SK-N-SH treated with all-trans-retinoic acid at 6 μM for 48 hours (cell line): ENCODE results near the gene SIM2.

ENCODE experiments used
- ATAC-seq: fragments of 200-7000 bp; cut with Tn5 transposase; 3 replicates; pipeline ENCODE4 v1.9.1; 2020; ENCODE audit warnings: mild to moderate bottlenecking, moderate library complexity
- ARNTL ChIP-seq: fragments of 450-650 bp; formaldehyde crosslinking; IDR thresholded peaks from 2 replicates; pipeline ENCODE4 v1.5.0; 2020; ENCODE audit warnings: low read depth, mild to moderate bottlenecking, moderate library complexity, borderline replicate concordance
- BACH2 ChIP-seq: fragments of 250-450 bp; sonication (Bioruptor Pico); IDR thresholded peaks from 2 replicates; pipeline ENCODE4 v1.9.0; 2021; ENCODE audit warnings: mild to moderate bottlenecking, borderline replicate concordance
- CREB5 ChIP-seq: fragments of 250-450 bp; sonication (Bioruptor Pico); IDR thresholded peaks from 2 replicates; pipeline ENCODE4 v1.5.1; 2020; ENCODE audit warnings: low read depth, mild to moderate bottlenecking, moderate library complexity
- CSDC2 ChIP-seq: fragments of 250-450 bp; sonication (Bioruptor Pico); IDR thresholded peaks from 2 replicates; pipeline ENCODE4 v1.5.0; 2020; ENCODE audit warnings: mild to moderate bottlenecking, moderate library complexity
- CSRNP3 ChIP-seq: fragments of 250-450 bp; sonication (Bioruptor Pico); IDR thresholded peaks from 2 replicates; pipeline ENCODE4 v1.5.1; 2021; ENCODE audit warnings: mild to moderate bottlenecking, moderate library complexity
- ESRRG ChIP-seq: fragments of 250-450 bp; sonication (Bioruptor Pico); IDR thresholded peaks from 2 replicates; pipeline ENCODE4 v1.6.1; 2021; ENCODE audit warnings: mild to moderate bottlenecking
- GLIS3 ChIP-seq: fragments of 250-450 bp; sonication (Bioruptor Pico); IDR thresholded peaks from 2 replicates; pipeline ENCODE4 v1.5.0; 2020; ENCODE audit warnings: mild to moderate bottlenecking, moderate library complexity
- ISL1 ChIP-seq: fragments of 250-450 bp; sonication (Bioruptor Pico); IDR thresholded peaks from 2 replicates; pipeline ENCODE4 v2.1.2; 2022; ENCODE audit warnings: mild to moderate bottlenecking, moderate library complexity
- OSR1 ChIP-seq: fragments of 250-450 bp; sonication (Bioruptor Pico); IDR thresholded peaks from 2 replicates; pipeline ENCODE4 v1.8.0; 2022; ENCODE audit warnings: moderate library complexity, mild to moderate bottlenecking, inconsistent platforms
- POU6F1 ChIP-seq: fragments of 250-450 bp; sonication (Bioruptor Pico); IDR thresholded peaks from 2 replicates; pipeline ENCODE4 v1.8.0; 2021; ENCODE audit warnings: low read depth, mild to moderate bottlenecking, moderate library complexity, borderline replicate concordance
- PPARA ChIP-seq: fragments of 250-450 bp; sonication (Bioruptor Pico); IDR thresholded peaks from 2 replicates; pipeline ENCODE4 v1.5.0; 2020; ENCODE audit warnings: mild to moderate bottlenecking, borderline replicate concordance
- RARB ChIP-seq: fragments of 250-450 bp; sonication (Bioruptor Pico); IDR thresholded peaks from 2 replicates; pipeline ENCODE4 v1.8.0; 2021; ENCODE audit warnings: mild to moderate bottlenecking, moderate library complexity
- SNAI2 ChIP-seq: fragments of 250-450 bp; sonication (Bioruptor Pico); IDR thresholded peaks from 2 replicates; pipeline ENCODE4 v1.5.0; 2020; ENCODE audit warnings: mild to moderate bottlenecking, moderate library complexity
- TCF4 ChIP-seq: fragments of 250-450 bp; sonication (Bioruptor Pico); IDR thresholded peaks from 2 replicates; pipeline ENCODE4 v1.8.0; 2021; ENCODE audit warnings: mild to moderate bottlenecking, moderate library complexity, borderline replicate concordance
- TOX ChIP-seq: fragments of 250-450 bp; sonication (Bioruptor Pico); IDR thresholded peaks from 2 replicates; pipeline ENCODE4 v1.8.0; 2021; ENCODE audit warnings: mild to moderate bottlenecking, moderate library complexity, borderline replicate concordance
- TSHZ2 ChIP-seq: fragments of 250-450 bp; sonication (Bioruptor Pico); IDR thresholded peaks from 2 replicates; pipeline ENCODE4 v1.5.0; 2020; ENCODE audit warnings: mild to moderate bottlenecking, moderate library complexity
- ZC3H10 ChIP-seq: fragments of 250-450 bp; sonication (Bioruptor Pico); IDR thresholded peaks from 2 replicates; pipeline ENCODE4 v1.5.1; 2021; ENCODE audit warnings: mild to moderate bottlenecking, moderate library complexity
- ZFP30 ChIP-seq: fragments of 450-650 bp; formaldehyde crosslinking; IDR thresholded peaks from 2 replicates; pipeline ENCODE4 v1.5.0; 2022; ENCODE audit warnings: mild to moderate bottlenecking, moderate library complexity
- ZNF565 ChIP-seq: fragments of 450-650 bp; formaldehyde crosslinking; conservative IDR thresholded peaks from 2 replicates; pipeline ENCODE4 v1.5.0; 2020; ENCODE audit warnings: low read depth, mild to moderate bottlenecking, moderate library complexity
- ZNF70 ChIP-seq: fragments of 450-650 bp; formaldehyde crosslinking; IDR thresholded peaks from 2 replicates; pipeline ENCODE4 v1.5.0; 2020; ENCODE audit warnings: mild to moderate bottlenecking, moderate library complexity

The SIM2 gene

GRCh38 chr21:36788120-36788638, 89.3 kb downstream of the SIM2 start:
- no peak for ATAC-seq
- no peak for TF ChIP-seq ZFP30
- no peak for TF ChIP-seq PPARA
- TF ChIP-seq CREB5 (CRISPR knock-in tag) = no peak
- TF ChIP-seq ISL1 = no peak
- no peak for TF ChIP-seq GLIS3 (CRISPR knock-in tag)
- TF ChIP-seq BACH2 (CRISPR knock-in tag) = no peak
- no peak for TF ChIP-seq POU6F1 (CRISPR knock-in tag)
- no peak for TF ChIP-seq TSHZ2 (CRISPR knock-in tag)
- TF ChIP-seq ZC3H10 (CRISPR knock-in tag) = no peak
- TF ChIP-seq TOX (CRISPR knock-in tag) = no peak
- no peak for TF ChIP-seq CSDC2 (CRISPR knock-in tag)
- no peak for TF ChIP-seq CSRNP3 (CRISPR knock-in tag)
- TF ChIP-seq ARNTL (CRISPR knock-in tag) = no peak
- no peak for TF ChIP-seq RARB (CRISPR knock-in tag)
- no peak for TF ChIP-seq SNAI2 (CRISPR knock-in tag)
- TF ChIP-seq ZNF70 (CRISPR knock-in tag) = no peak
- no peak for TF ChIP-seq TCF4 (CRISPR knock-in tag)
- TF ChIP-seq, all 23 proteins: peak for 0

GRCh38 chr21:36790616-36791015, 91.7 kb downstream of the SIM2 start:
- ATAC-seq = no peak
- TF ChIP-seq ESRRG = no peak
- TF ChIP-seq POU6F1 (CRISPR knock-in tag) = no peak
- no peak for TF ChIP-seq CREB5 (CRISPR knock-in tag)
- no peak for TF ChIP-seq PPARA
- no peak for TF ChIP-seq OSR1 (CRISPR knock-in tag)
- TF ChIP-seq BACH2 (CRISPR knock-in tag) = no peak
- no peak for TF ChIP-seq CSDC2 (CRISPR knock-in tag)
- no peak for TF ChIP-seq CSRNP3 (CRISPR knock-in tag)
- TF ChIP-seq ARNTL (CRISPR knock-in tag) = no peak
- no peak for TF ChIP-seq ISL1
- TF ChIP-seq ZNF565 (CRISPR knock-in tag) = no peak
- no peak for TF ChIP-seq TCF4 (CRISPR knock-in tag)
